ENCODE data around the gene A3GALT2.

The A3GALT2 gene

DNA sequence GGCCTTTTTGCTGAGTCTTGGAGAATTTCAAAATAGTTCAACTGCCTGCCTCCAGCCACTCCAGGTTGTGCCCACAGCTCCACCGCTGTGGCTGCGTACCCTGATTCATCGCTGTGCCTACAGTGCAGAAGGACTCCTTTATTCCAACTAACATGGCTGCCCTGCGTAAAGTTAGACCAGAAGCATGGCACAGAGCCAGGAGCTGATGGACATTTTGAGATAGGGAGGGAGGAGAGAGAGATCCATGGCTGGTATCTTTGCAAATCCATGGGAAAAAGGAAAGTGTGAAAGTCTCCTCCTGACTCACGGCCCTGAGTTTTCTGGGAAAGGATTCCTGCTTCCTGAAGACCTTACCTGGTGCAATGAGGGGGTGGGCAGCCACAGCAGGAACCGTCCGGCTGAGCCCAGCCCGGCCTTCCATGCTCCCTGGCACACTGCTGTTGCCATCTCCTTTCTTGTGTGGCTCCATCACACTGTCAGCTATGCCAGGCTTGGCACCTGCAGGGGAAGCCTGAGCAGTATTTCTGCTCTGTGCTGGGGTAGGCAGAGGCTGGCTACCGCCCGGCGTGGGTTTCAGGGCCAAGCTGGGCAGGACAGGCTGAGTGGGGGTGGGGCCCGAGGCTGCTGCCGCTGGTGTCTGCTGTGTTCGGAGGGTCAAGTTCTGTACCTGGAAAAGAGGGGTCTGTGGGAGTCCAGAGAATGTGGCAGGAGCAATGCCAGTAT lies 46.0 kb upstream of the A3GALT2 start:
- DNase-seq (ENCODE audit: low read depth), result no peak
- no peak overlapping the region for H3K4me3 ChIP-seq (ENCODE audit: low read depth, low read length)
- TF ChIP-seq, protein P1, sequence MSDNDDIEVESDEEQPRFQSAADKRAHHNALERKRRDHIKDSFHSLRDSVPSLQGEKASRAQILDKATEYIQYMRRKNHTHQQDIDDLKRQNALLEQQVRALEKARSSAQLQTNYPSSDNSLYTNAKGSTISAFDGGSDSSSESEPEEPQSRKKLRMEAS (IDR thresholded peaks at IDR 0.05; ENCODE audit: low read depth, low read length), result no peak
- no peak for TF ChIP-seq MYC (IDR thresholded peaks at IDR 0.05; ENCODE audit: low read depth, low read length)
- TF ChIP-seq, protein P2, sequence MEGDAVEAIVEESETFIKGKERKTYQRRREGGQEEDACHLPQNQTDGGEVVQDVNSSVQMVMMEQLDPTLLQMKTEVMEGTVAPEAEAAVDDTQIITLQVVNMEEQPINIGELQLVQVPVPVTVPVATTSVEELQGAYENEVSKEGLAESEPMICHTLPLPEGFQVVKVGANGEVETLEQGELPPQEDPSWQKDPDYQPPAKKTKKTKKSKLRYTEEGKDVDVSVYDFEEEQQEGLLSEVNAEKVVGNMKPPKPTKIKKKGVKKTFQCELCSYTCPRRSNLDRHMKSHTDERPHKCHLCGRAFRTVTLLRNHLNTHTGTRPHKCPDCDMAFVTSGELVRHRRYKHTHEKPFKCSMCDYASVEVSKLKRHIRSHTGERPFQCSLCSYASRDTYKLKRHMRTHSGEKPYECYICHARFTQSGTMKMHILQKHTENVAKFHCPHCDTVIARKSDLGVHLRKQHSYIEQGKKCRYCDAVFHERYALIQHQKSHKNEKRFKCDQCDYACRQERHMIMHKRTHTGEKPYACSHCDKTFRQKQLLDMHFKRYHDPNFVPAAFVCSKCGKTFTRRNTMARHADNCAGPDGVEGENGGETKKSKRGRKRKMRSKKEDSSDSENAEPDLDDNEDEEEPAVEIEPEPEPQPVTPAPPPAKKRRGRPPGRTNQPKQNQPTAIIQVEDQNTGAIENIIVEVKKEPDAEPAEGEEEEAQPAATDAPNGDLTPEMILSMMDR (IDR thresholded peaks at IDR 0.05; ENCODE audit: low read depth, low read length), result no peak
- TF ChIP-seq POLR2A (IDR thresholded peaks at IDR 0.05; ENCODE audit: extremely low read depth, insufficient read length), result no peak

DNA sequence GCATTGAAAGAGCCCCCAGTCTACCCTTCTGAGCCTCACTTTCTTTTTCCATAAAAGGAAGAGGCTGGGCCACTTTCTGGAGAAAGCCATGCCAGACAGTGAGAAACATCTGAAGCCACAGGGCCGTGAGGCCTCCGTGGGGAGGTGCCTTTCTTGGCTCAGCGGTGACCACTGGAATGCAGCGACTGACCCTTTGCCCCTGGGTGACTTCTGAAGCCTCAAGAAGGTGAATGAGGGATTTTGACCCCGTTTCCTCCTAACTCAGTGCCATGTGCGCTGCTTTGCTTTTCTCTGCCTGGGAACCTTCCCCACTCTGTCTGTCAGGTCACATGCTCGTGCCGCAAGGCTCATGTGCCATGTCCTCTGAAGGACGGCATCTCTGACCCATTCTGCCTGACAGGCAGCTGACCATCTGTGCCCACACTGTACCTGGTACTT lies 44.7 kb upstream of the A3GALT2 start:
- DNase-seq (ENCODE audit: low read depth), result no peak
- TF ChIP-seq, protein P1 (IDR thresholded peaks at IDR 0.05; ENCODE audit: low read depth, low read length), result no peak
- TF ChIP-seq MYC (IDR thresholded peaks at IDR 0.05; ENCODE audit: low read depth, low read length) (no peak), POLR2A (IDR thresholded peaks at IDR 0.05; ENCODE audit: extremely low read depth, insufficient read length) (no peak)
- H3K4me3 ChIP-seq (ENCODE audit: low read depth, low read length), result no peak overlapping the region

DNA sequence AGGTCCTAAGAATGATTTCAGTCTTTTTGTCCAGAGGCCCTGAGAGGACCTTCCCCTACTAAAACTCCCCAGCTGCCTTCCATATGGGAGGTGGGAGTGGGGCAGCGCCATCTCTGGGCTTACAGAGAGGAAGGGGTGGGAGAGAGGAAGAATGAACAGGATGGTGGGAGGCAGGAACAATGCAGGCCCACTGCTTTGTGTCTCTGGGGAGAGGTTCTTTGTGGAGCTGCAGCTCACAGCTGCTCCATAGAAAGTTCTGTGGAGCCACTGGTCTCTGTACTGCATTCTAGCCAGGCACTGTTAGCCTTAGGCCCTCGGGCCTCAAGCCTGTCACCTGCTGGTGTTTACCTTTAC lies 43.6 kb upstream of the A3GALT2 start:
- TF ChIP-seq, protein P1 (IDR thresholded peaks at IDR 0.05; ENCODE audit: low read depth, low read length), result no peak
- no peak for TF ChIP-seq POLR2A (IDR thresholded peaks at IDR 0.05; ENCODE audit: extremely low read depth, insufficient read length)
- TF ChIP-seq, protein P2 (IDR thresholded peaks at IDR 0.05; ENCODE audit: low read depth, low read length), result no peak
- TF ChIP-seq MYC (IDR thresholded peaks at IDR 0.05; ENCODE audit: low read depth, low read length), result no peak
- H3K4me3 ChIP-seq (ENCODE audit: low read depth, low read length), result no peak overlapping the region
- DNase-seq (ENCODE audit: low read depth), result no peak

DNA sequence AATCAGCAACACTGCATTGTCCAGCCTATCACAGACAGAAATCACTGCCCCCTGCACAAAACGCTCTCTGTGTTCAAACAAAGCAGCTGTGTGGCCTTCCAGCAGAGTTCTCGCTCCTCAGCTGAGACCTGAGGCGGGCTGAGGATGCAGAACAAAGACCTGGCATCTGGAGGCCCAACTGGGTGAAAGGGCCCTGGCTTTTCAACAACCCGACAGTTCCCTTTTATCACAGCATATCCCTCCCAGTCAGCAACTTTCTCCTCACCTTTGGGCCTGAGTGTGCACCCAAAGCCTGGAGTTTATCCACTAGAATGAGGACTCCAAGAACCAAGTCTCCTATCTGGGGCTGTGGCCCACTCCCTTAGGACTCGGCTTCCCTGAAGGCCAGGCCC lies 42.6 kb upstream of the A3GALT2 start:
- no peak overlapping the region for H3K4me3 ChIP-seq (ENCODE audit: low read depth, low read length)
- no peak for DNase-seq (ENCODE audit: low read depth)
- TF ChIP-seq, protein P1 (IDR thresholded peaks at IDR 0.05; ENCODE audit: low read depth, low read length), result no peak
- TF ChIP-seq MYC (IDR thresholded peaks at IDR 0.05; ENCODE audit: low read depth, low read length), result no peak
- no peak for TF ChIP-seq POLR2A (IDR thresholded peaks at IDR 0.05; ENCODE audit: extremely low read depth, insufficient read length)
- TF ChIP-seq, protein P2 (IDR thresholded peaks at IDR 0.05; ENCODE audit: low read depth, low read length), result no peak

DNA sequence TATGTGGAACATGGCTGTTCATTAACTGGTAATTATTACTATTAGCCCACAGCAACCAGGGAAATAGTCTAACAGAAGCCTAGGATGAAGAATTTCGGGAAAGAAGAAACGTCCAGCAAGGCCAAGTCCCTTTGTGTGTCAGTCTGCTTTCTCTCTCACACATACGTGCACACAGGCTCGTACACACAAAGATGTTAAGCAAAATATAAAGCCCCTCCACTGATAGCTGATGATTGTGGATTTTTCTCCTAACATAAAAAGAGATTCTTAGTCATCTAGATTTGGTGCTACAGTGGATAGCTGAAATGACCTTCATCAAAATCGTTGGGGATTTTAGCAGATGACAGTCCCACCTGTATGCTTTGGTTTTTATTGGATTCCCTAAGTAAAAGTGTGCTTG lies 42.1 kb upstream of the A3GALT2 start:
- H3K4me3 ChIP-seq (ENCODE audit: low read depth, low read length), result no peak overlapping the region
- TF ChIP-seq, protein P1 (IDR thresholded peaks at IDR 0.05; ENCODE audit: low read depth, low read length), result no peak
- no peak for TF ChIP-seq POLR2A (IDR thresholded peaks at IDR 0.05; ENCODE audit: extremely low read depth, insufficient read length)
- TF ChIP-seq, protein P2 (IDR thresholded peaks at IDR 0.05; ENCODE audit: low read depth, low read length), result no peak
- no peak for TF ChIP-seq MYC (IDR thresholded peaks at IDR 0.05; ENCODE audit: low read depth, low read length)
- no peak for DNase-seq (ENCODE audit: low read depth)

DNA sequence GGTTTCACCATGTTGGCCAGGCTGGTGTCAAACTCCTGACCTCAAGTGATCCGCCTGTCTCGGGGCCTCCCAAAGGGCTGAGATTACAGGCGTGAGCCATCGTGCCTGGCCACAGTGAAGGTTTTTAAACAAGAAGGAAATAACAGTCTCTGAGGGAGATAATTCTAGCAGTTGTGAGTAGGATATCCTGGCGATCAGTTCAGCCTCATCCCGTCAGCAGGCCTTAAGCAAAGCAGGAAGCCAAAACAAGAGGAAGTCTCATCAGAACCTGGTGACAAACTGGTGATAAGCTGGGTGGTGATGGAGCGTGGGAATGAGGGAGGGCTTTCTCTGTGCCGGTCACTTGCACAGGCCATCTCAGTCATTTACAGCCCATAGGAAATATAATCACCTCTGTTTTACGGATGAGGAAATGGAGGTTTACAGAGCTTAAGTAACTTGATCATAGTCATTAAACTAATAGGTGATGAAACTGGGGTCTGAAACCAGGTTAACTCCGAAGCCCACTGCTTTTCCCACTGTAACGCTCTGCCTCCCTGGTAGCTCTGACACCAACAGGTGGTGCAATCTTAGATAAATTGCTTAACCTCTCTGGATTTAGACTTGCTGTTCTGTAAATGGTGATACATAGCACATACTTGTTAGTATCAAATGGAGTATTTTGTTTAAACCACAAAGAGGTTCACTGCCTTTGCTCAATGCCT lies 40.8 kb upstream of the A3GALT2 start:
- H3K4me3 ChIP-seq (ENCODE audit: low read depth, low read length), result no peak overlapping the region
- TF ChIP-seq MYC (IDR thresholded peaks at IDR 0.05; ENCODE audit: low read depth, low read length) (no peak), POLR2A (IDR thresholded peaks at IDR 0.05; ENCODE audit: extremely low read depth, insufficient read length) (no peak)
- TF ChIP-seq, protein P1 (IDR thresholded peaks at IDR 0.05; ENCODE audit: low read depth, low read length), result no peak
- TF ChIP-seq, protein P2 (IDR thresholded peaks at IDR 0.05; ENCODE audit: low read depth, low read length), result no peak
- no peak for DNase-seq (ENCODE audit: low read depth)

Data from NB4 (cell line).